Measurements from ENCODE around the gene CYP24A1. TPM values are rescaled to one million over a fixed set of nuclear protein-coding genes. Genes with fewer than 3 reads are reported as not detected.

CYP24A1 gene
- total and polyA plus RNA-seq, 2 donors (not counting 1 experiment from before 2014, with no cell fraction given), result not detected

GRCh38 chr20:54154439-54154838, 19.3 kb downstream of the CYP24A1 start:
- ChIA-PET POLR2A (no interaction called here), CTCF (no interaction called here)
- no peaks in the 10 kb centered on the region for H3K4me1 ChIP-seq (ENCODE audit: control insufficient read depth in 2 of 2, insufficient read depth in 2 of 2, low read length in 2 of 2)
- no peak overlapping the region for H3K27ac ChIP-seq (ENCODE audit: low read length in 2 of 2)
- Mint-ChIP-seq H3K4me1 (no peaks in the 10 kb centered on the region), H3K9me3 (ENCODE audit: insufficient read depth) (no peaks in the 10 kb centered on the region), H3K27me3 (peaks cover 19% of the 10 kb centered on the region), H3K4me3 (no peak overlapping the region), H3K27ac (no peak overlapping the region)
- ATAC-seq (ENCODE audit: low read depth), result no peak
- peaks cover 0 to 5% (median 0%) of the 10 kb centered on the region in 4 experiments for H3K27me3 ChIP-seq (replicated peaks in 1 of 4; ENCODE audit: control extremely low read depth in 1 of 4, control insufficient read depth in 3 of 4, insufficient read depth in 4 of 4, low read length in 3 of 4)
- no peak for DNase-seq
- TF ChIP-seq EZH2 (IDR thresholded peaks at IDR 0.05; ENCODE audit: borderline replicate concordance, insufficient read depth, low read depth, low read length, poor library complexity, severe bottlenecking), result no peak
- no peak for TF ChIP-seq CTCF (IDR thresholded peaks at IDR 0.05)
- no peaks in the 10 kb centered on the region for H3K79me2 ChIP-seq (ENCODE audit: control insufficient read depth, insufficient read depth, low read length)
- H2AFZ ChIP-seq (ENCODE audit: insufficient read depth, low read depth, low read length, poor library complexity, severe bottlenecking), result no peak overlapping the region
- no peaks in the 10 kb centered on the region for H4K20me1 ChIP-seq (ENCODE audit: control insufficient read depth, insufficient read depth, low read length, poor library complexity, severe bottlenecking)
- H3K4me2 ChIP-seq (replicated peaks; ENCODE audit: low read depth, low read length, poor library complexity, severe bottlenecking), result no peak overlapping the region
- no peaks in the 10 kb centered on the region for H3K36me3 ChIP-seq (replicated peaks in 1 of 2; ENCODE audit: control extremely low read depth in 1 of 2, control insufficient read depth in 1 of 2, extremely low read depth in 1 of 2, insufficient read depth in 2 of 2, low read length in 1 of 2)
- no peaks in the 10 kb centered on the region for H3K9me3 ChIP-seq (ENCODE audit: control extremely low read depth in 1 of 3, control insufficient read depth in 2 of 3, insufficient read depth in 1 of 3, low read length in 2 of 3)
- WGBS (ENCODE audit: insufficient coverage), result 71% methylated on average over 1 of the region's 2 CpGs
- H3K9ac ChIP-seq (ENCODE audit: low read length), result no peak overlapping the region
- intact Hi-C loops (cut with micrococcal nuclease), result no loop called here
- no peak overlapping the region for H3K4me3 ChIP-seq (ENCODE audit: control extremely low read depth in 1 of 5, extremely low read depth in 1 of 5, insufficient read depth in 1 of 5, low read depth in 2 of 5, low read length in 4 of 5)

GRCh38 chr20:54153847-54154246, 19.9 kb downstream of the CYP24A1 start:
- intact Hi-C loops (cut with micrococcal nuclease), result no loop called here
- H3K27ac Mint-ChIP-seq, result no peak overlapping the region
- Histone ChIP-seq H3K79me2 (ENCODE audit: control insufficient read depth, insufficient read depth, low read length) (no peaks in the 10 kb centered on the region), H2AFZ (ENCODE audit: insufficient read depth, low read depth, low read length, poor library complexity, severe bottlenecking) (no peak overlapping the region), H4K20me1 (ENCODE audit: control insufficient read depth, insufficient read depth, low read length, poor library complexity, severe bottlenecking) (no peaks in the 10 kb centered on the region), H3K9ac (ENCODE audit: low read length) (no peak overlapping the region), H3K4me2 (replicated peaks; ENCODE audit: low read depth, low read length, poor library complexity, severe bottlenecking) (no peak overlapping the region), H3K36me3 (replicated peaks in 1 of 2; ENCODE audit: control extremely low read depth in 1 of 2, control insufficient read depth in 1 of 2, extremely low read depth in 1 of 2, insufficient read depth in 2 of 2, low read length in 1 of 2) (no peaks in the 10 kb centered on the region), H3K9me3 (ENCODE audit: control extremely low read depth in 1 of 3, control insufficient read depth in 2 of 3, insufficient read depth in 1 of 3, low read length in 2 of 3) (no peaks in the 10 kb centered on the region), H3K27ac (ENCODE audit: low read length in 2 of 2) (no peak overlapping the region), H3K4me1 (ENCODE audit: control insufficient read depth in 2 of 2, insufficient read depth in 2 of 2, low read length in 2 of 2) (no peaks in the 10 kb centered on the region), H3K4me3 (ENCODE audit: control extremely low read depth in 1 of 5, extremely low read depth in 1 of 5, insufficient read depth in 1 of 5, low read depth in 2 of 5, low read length in 4 of 5) (no peak overlapping the region), H3K27me3 (replicated peaks in 1 of 4; ENCODE audit: control extremely low read depth in 1 of 4, control insufficient read depth in 3 of 4, insufficient read depth in 4 of 4, low read length in 3 of 4) (peaks cover 0 to 5% (median 0%) of the 10 kb centered on the region in 4 experiments)
- H3K4me3 Mint-ChIP-seq, result no peak overlapping the region
- H3K27me3 Mint-ChIP-seq, result peaks cover 19% of the 10 kb centered on the region
- TF ChIP-seq EZH2 (IDR thresholded peaks at IDR 0.05; ENCODE audit: borderline replicate concordance, insufficient read depth, low read depth, low read length, poor library complexity, severe bottlenecking), result no peak
- TF ChIP-seq CTCF (IDR thresholded peaks at IDR 0.05), result no peak
- CTCF ChIA-PET, result no interaction called here
- no peaks in the 10 kb centered on the region for H3K4me1 Mint-ChIP-seq
- POLR2A ChIA-PET, result no interaction called here
- no peak for ATAC-seq (ENCODE audit: low read depth)
- no peak for DNase-seq
- no peaks in the 10 kb centered on the region for H3K9me3 Mint-ChIP-seq (ENCODE audit: insufficient read depth)
- 83% methylated on average over 1 of the region's 1 CpG for WGBS (ENCODE audit: insufficient coverage)

All from B cell (primary cell).